Neuronal stem cell (in vitro differentiated cells): Measurements from ENCODE around the gene LENG1.
A peak's percentile ranks its signal among the peaks of the same experiment; 100 is the strongest.

Experiments used
- DNase-seq: peaks from one replicate; pipeline ENCODE4 v3.0.0-alpha.2; 2013; ENCODE audit warnings: low spot score
- H2AFZ ChIP-seq: one replicate; pipeline ENCODE4 v1.6.1; 2013; ENCODE audit warnings: mild to moderate bottlenecking, low read length, inconsistent platforms
- H2AK5ac ChIP-seq: 2 replicates; pipeline ENCODE4 v1.6.1; 2013; ENCODE audit warnings: low read depth, mild to moderate bottlenecking, inconsistent platforms, low read length, moderate library complexity, mixed read lengths
- H2BK120ac ChIP-seq: 2 replicates; pipeline ENCODE4 v1.6.1; 2013; ENCODE audit warnings: low read depth, mild to moderate bottlenecking, inconsistent platforms, low read length, moderate library complexity, mixed read lengths
- H2BK12ac ChIP-seq: one replicate; pipeline ENCODE4 v1.6.1; 2013; ENCODE audit warnings: low read length, inconsistent platforms
- H2BK15ac ChIP-seq: 2 replicates; pipeline ENCODE4 v1.6.1; 2013; ENCODE audit warnings: mild to moderate bottlenecking, low read length, inconsistent platforms, mixed read lengths
- H2BK5ac ChIP-seq: one replicate; pipeline ENCODE4 v1.6.1; 2013; ENCODE audit warnings: inconsistent platforms, mild to moderate bottlenecking, low read length, moderate library complexity
- H3K14ac ChIP-seq: one replicate; pipeline ENCODE4 v1.6.1; 2013; ENCODE audit warnings: low read length, inconsistent platforms
- H3K18ac ChIP-seq: 2 replicates; pipeline ENCODE4 v1.6.1; 2013; ENCODE audit warnings: low read length, inconsistent platforms
- H3K23ac ChIP-seq: 2 replicates; pipeline ENCODE4 v1.6.1; 2013; ENCODE audit warnings: low read depth, mild to moderate bottlenecking, mixed read lengths, low read length, inconsistent platforms; ENCODE audit not compliant: poor library complexity
- H3K27ac ChIP-seq: replicated peaks from 3 replicates; pipeline ENCODE4 v1.5.1; 2013; ENCODE audit warnings: low read length, inconsistent platforms
- H3K27me3 ChIP-seq, 3 experiments: 2 replicates each; pipeline ENCODE4 v1.6.1; 2013; ENCODE audit warnings: low read length in 3 of 3, mild to moderate bottlenecking in 2 of 3, inconsistent platforms in 1 of 3, low read depth in 1 of 3, mixed read lengths in 1 of 3, moderate library complexity in 1 of 3; ENCODE audit not compliant: control insufficient read depth in 3 of 3, insufficient read depth in 3 of 3
- H3K36me3 ChIP-seq, 2 donors: replicated peaks in 1 of 2; 2 replicates each; pipeline ENCODE4 v1.6.1; 2013; ENCODE audit warnings: low read length in 2 of 2; ENCODE audit not compliant: control insufficient read depth in 2 of 2, insufficient read depth in 2 of 2
- H3K4ac ChIP-seq: 2 replicates; pipeline ENCODE4 v1.6.1; 2013; ENCODE audit warnings: inconsistent platforms, mild to moderate bottlenecking, low read length, moderate library complexity
- H3K4me1 ChIP-seq, 2 donors: 1 replicate in 1 of 2; 2 replicates in 1 of 2; pipeline ENCODE4 v1.6.1; 2013; ENCODE audit warnings: low read length in 2 of 2, low read depth in 1 of 2; ENCODE audit not compliant: control insufficient read depth in 2 of 2, insufficient read depth in 1 of 2
- H3K4me2 ChIP-seq: one replicate; pipeline ENCODE4 v1.6.1; 2013; ENCODE audit warnings: mild to moderate bottlenecking, low read length, inconsistent platforms; ENCODE audit not compliant: insufficient read depth, poor library complexity, severe bottlenecking
- H3K4me3 ChIP-seq, 2 donors: 2 replicates each; pipeline ENCODE4 v1.5.1; 2013; ENCODE audit warnings: low read length in 2 of 2, mild to moderate bottlenecking in 2 of 2, inconsistent platforms in 1 of 2, moderate library complexity in 1 of 2
- H3K79me1 ChIP-seq: one replicate; pipeline ENCODE4 v1.6.1; 2013; ENCODE audit warnings: low read depth, mild to moderate bottlenecking, inconsistent platforms, low read length, moderate library complexity
- H3K9ac ChIP-seq: one replicate; pipeline ENCODE4 v1.6.1; 2013; ENCODE audit warnings: mild to moderate bottlenecking, low read depth, low read length, inconsistent platforms; ENCODE audit not compliant: poor library complexity
- H3K9me3 ChIP-seq, 2 donors: replicated peaks in 1 of 2; 2 replicates each; pipeline versions ENCODE3 to v1.6.1; 2013; ENCODE audit warnings: low read length in 2 of 2, mild to moderate bottlenecking in 2 of 2, inconsistent platforms in 1 of 2, low read depth in 1 of 2, mixed read lengths in 1 of 2, moderate library complexity in 1 of 2; ENCODE audit not compliant: control insufficient read depth in 2 of 2, insufficient read depth in 1 of 2
- H4K8ac ChIP-seq: one replicate; pipeline ENCODE4 v1.6.1; 2013; ENCODE audit warnings: low read depth, mild to moderate bottlenecking, inconsistent platforms, low read length, moderate library complexity
- H4K91ac ChIP-seq: one replicate; pipeline ENCODE4 v1.6.1; 2013; ENCODE audit warnings: low read length, low read depth, mild to moderate bottlenecking, inconsistent platforms; ENCODE audit not compliant: poor library complexity
- WGBS, 2 donors: extraction: QIAGEN DNeasy Blood & Tissue Kit; methylation state at CpG; one replicate each; pipeline ENCODE4 v1.1.7; 2013; ENCODE audit warnings: missing lambda C conversion rate in 2 of 2, mixed read lengths in 1 of 2; ENCODE audit not compliant: insufficient read length in 2 of 2, insufficient replicate concordance in 1 of 2; ENCODE audit errors: extremely low coverage in 2 of 2; 5-methylcytosine and 5-hydroxymethylcytosine counted together

Gene LENG1

GRCh38 chr19:54138489-54139256 lies 20.8 kb downstream of the LENG1 start:
- Histone ChIP-seq H3K27ac (no peak overlapping the region), H3K79me1 (peaks cover 37% of the 10 kb centered on the region), H3K36me3 (peaks cover 33 to 50% of the 10 kb centered on the region in 2 donors), H3K9ac (peak overlapping the region; percentile 95), H4K91ac (no peak overlapping the region), H2BK5ac (peak overlapping the region; percentile 96), H2AFZ (no peak overlapping the region), H3K4ac (no peak overlapping the region), H2BK12ac (no peak overlapping the region), H3K14ac (no peak overlapping the region), H3K18ac (peak overlapping the region; percentile 99), H2BK15ac (no peak overlapping the region), H3K9me3 (peaks cover under 1 to 1% of the 10 kb centered on the region in 2 donors), H3K4me3 (peak overlapping the region; percentile 68 to 90), H3K27me3 (no peaks in the 10 kb centered on the region), H3K23ac (peak overlapping the region; percentile 98), H4K8ac (no peak overlapping the region), H2AK5ac (peak overlapping the region; percentile 95), H3K4me2 (peak overlapping the region; percentile 84), H2BK120ac (peak overlapping the region; percentile 72), H3K4me1 (peaks cover 16% of the 10 kb centered on the region in 2 donors)
- no CpG with 5 or more reads among the region's 31 CpGs for WGBS, 2 donors
- DNase-seq, result no peak

GRCh38 chr19:54137699-54138488 lies 21.6 kb downstream of the LENG1 start, which contains the start of gene CNOT3:
Gene CNOT3, plus strand, starts transcription at chr19:54137762. Its CDS starts 5,217 bp downstream, at chr19:54142979.
- Histone ChIP-seq H3K4me1 (peaks cover 16% of the 10 kb centered on the region in 2 donors), H3K36me3 (peaks cover 25 to 42% of the 10 kb centered on the region in 2 donors), H3K4me3 (peak within 1 kb of the TSS; percentile 68 to 90), H2BK12ac (no peak within 1 kb of the TSS), H3K18ac (peak within 1 kb of the TSS; percentile 99), H2AK5ac (peak within 1 kb of the TSS; percentile 95), H3K27ac (peak within 1 kb of the TSS; percentile 28), H4K91ac (no peak within 1 kb of the TSS), H3K27me3 (no peaks in the 10 kb centered on the region), H3K14ac (peak within 1 kb of the TSS; percentile 86), H3K9me3 (peaks cover 3% of the 10 kb centered on the region in 2 donors), H3K79me1 (peaks cover 35% of the 10 kb centered on the region), H3K9ac (peak within 1 kb of the TSS; percentile 95), H4K8ac (no peak within 1 kb of the TSS), H3K4me2 (peak within 1 kb of the TSS; percentile 84), H2BK120ac (peak within 1 kb of the TSS; percentile 72), H3K23ac (peak within 1 kb of the TSS; percentile 98), H3K4ac (no peak within 1 kb of the TSS), H2BK5ac (peak within 1 kb of the TSS; percentile 96), H2AFZ (peak within 1 kb of the TSS; percentile 78), H2BK15ac (peak within 1 kb of the TSS; percentile 32)
- WGBS, 2 donors, result no CpG with 5 or more reads among the region's 103 CpGs
- no peak for DNase-seq

GRCh38 chr19:54136864-54137698 lies 22.4 kb downstream of the LENG1 start:
- Histone ChIP-seq H2BK15ac (no peak overlapping the region), H2BK12ac (no peak overlapping the region), H3K79me1 (peaks cover 32% of the 10 kb centered on the region), H4K8ac (no peak overlapping the region), H3K4ac (no peak overlapping the region), H3K9ac (peak overlapping the region; percentile 91), H2AK5ac (no peak overlapping the region), H3K27me3 (no peaks in the 10 kb centered on the region), H3K4me3 (peak overlapping the region; percentile 68 to 81), H3K4me2 (peak overlapping the region; percentile 81), H2BK120ac (no peak overlapping the region), H3K9me3 (peaks cover 3% of the 10 kb centered on the region in 2 donors), H3K4me1 (peaks cover 16% of the 10 kb centered on the region in 2 donors), H4K91ac (no peak overlapping the region), H3K23ac (peak overlapping the region; percentile 98), H2AFZ (peak overlapping the region; percentile 74), H3K27ac (peak overlapping the region; percentile 28), H2BK5ac (peak overlapping the region; percentile 96), H3K18ac (peak overlapping the region; percentile 49), H3K36me3 (peaks cover 19 to 38% of the 10 kb centered on the region in 2 donors), H3K14ac (no peak overlapping the region)
- WGBS, 2 donors, result no CpG with 5 or more reads among the region's 46 CpGs
- DNase-seq, result peak; percentile 100
